Measurements from ENCODE around the gene POLR1D. TPM values are rescaled to one million over a fixed set of nuclear protein-coding genes. Genes with fewer than 3 reads are reported as not detected.

The POLR1D gene
- total and polyA plus RNA-seq, 3 donors from 2014 or later, result 126 to 180 (median 136) TPM

DNA sequence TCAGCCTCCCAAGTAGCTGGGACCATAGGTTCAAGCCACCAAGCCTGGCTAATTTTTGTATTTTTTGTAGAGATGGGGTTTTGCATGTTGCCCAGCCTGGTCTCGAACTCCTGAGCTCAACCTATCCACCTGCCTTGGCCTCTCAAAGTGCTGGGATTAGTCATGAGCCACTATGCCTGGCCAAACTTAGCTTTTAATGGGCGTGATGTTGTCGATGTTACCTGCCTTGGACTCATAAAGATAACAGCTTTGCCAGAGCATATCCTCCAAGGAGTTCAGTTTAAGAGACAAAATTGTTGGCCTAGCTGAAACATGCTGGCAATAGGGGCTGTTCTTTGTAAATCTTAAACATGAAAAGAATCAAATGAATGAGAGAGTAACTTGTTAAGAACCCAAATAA lies 13.1 kb downstream of the POLR1D start:
- Histone ChIP-seq H3K27me3 (no peaks in the 10 kb centered on the region), H3K36me3 (ENCODE audit: low read depth, missing control alignments) (no peaks in the 10 kb centered on the region), H3K4me1 (peaks cover 8% of the 10 kb centered on the region), H3K27ac (no peak overlapping the region), H3K4me3 (no peak overlapping the region), H3K9me3 (no peaks in the 10 kb centered on the region)
- TF ChIP-seq POLR2A (IDR thresholded peaks at IDR 0.05) (no peak), CTCF (IDR thresholded peaks at IDR 0.05) (no peak)
- DNase-seq, result no peak
- 89 to 97% methylated on average over 3 of the region's 3 CpGs for WGBS, 2 donors
- intact Hi-C loops (cut with DNase I; ENCODE audit: low total_unique reads), result no loop called here

DNA sequence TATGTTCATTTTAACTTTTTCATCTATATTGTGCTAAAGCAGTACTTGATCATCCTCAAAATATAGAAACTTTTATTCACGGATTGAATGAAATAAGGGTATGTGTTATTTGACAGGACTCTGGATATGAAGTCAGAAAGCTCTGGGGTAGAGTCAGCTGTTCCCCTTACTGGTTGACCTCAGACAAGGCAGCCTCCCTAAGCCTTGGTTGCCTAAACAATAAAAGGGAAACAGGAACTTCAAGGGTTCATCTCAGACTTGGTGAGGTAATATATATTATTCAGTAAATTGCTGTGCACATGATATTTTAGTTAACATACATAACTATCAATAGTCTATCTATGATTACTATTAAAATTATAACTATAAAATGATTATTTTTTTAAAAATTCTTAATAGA lies 13.6 kb downstream of the POLR1D start:
- H3K9me3 ChIP-seq, result no peaks in the 10 kb centered on the region
- no peaks in the 10 kb centered on the region for H3K27me3 ChIP-seq
- intact Hi-C loops (cut with DNase I; ENCODE audit: low total_unique reads), result no loop called here
- no peak for DNase-seq
- H3K4me1 ChIP-seq, result peaks cover 8% of the 10 kb centered on the region
- no peaks in the 10 kb centered on the region for H3K36me3 ChIP-seq (ENCODE audit: low read depth, missing control alignments)
- 88 to 93% methylated on average over 1 of the region's 1 CpG for WGBS, 2 donors
- no peak overlapping the region for H3K4me3 ChIP-seq
- TF ChIP-seq POLR2A (IDR thresholded peaks at IDR 0.05) (no peak), CTCF (IDR thresholded peaks at IDR 0.05) (no peak)
- H3K27ac ChIP-seq, result no peak overlapping the region

- peaks cover 8% of the 10 kb centered on the region for H3K4me1 ChIP-seq
- H3K4me3 ChIP-seq, result no peak overlapping the region
- no peaks in the 10 kb centered on the region for H3K27me3 ChIP-seq
- intact Hi-C loops (cut with DNase I; ENCODE audit: low total_unique reads), result no loop called here
- TF ChIP-seq POLR2A (IDR thresholded peaks at IDR 0.05), result no peak
- TF ChIP-seq CTCF (IDR thresholded peaks at IDR 0.05), result no peak
- WGBS, 2 donors, result 78% methylated on average over 6 of the region's 6 CpGs
- no peak overlapping the region for H3K27ac ChIP-seq
- DNase-seq, result no peak
- no peaks in the 10 kb centered on the region for H3K36me3 ChIP-seq (ENCODE audit: low read depth, missing control alignments)
- H3K9me3 ChIP-seq, result no peaks in the 10 kb centered on the region
Observed at GRCh38 chr13:27636589-27637288, 15.0 kb downstream of the POLR1D start.

DNA sequence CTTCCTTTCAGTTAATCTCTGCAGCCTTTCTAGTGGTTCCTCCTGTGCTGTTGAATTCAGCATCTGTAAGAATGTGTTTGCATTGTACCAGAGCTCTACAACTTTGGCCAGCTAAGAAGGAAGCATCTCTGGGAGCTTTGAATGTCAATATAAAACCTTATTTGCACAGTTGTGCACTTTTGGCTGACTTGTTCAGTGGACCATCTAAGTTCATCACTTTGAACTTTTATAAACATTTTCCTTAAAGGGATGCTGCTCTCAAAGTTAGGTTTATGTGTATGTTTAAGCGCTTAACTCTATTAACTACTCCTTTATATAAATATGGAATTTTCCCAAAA lies 15.6 kb downstream of the POLR1D start:
- 98 to 100% methylated on average over 1 of the region's 1 CpG for WGBS, 2 donors
- peak overlapping the region in 1 of 2 donors; percentile 80 for H3K27ac ChIP-seq
- no peaks in the 10 kb centered on the region for H3K27me3 ChIP-seq
- no peak for TF ChIP-seq CTCF (IDR thresholded peaks at IDR 0.05)
- no peak for TF ChIP-seq POLR2A (IDR thresholded peaks at IDR 0.05)
- H3K36me3 ChIP-seq (ENCODE audit: low read depth, missing control alignments), result no peaks in the 10 kb centered on the region
- peaks cover 8% of the 10 kb centered on the region for H3K4me1 ChIP-seq
- H3K4me3 ChIP-seq, result no peak overlapping the region
- no peak for DNase-seq
- intact Hi-C loops (cut with DNase I; ENCODE audit: low total_unique reads), result no loop called here
- H3K9me3 ChIP-seq, result no peaks in the 10 kb centered on the region

DNA sequence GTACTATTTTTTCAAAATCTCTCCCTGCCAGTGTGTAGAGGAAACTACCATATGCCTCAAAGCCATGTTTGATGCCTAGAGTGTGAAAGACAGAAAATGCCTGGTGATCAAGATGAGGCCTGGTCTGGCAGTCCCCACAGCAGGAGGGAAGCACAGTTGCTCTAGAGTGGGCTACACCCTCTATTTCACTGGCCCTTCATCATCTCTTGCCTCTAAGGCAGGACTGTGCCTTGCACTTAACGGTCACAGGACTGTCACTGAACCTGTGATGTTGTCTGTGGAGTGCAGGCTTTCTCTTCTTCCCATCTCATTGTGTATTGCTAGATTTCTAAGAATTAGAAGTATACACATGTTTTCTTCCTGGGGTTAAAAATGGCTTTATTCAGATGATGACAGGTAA lies 16.3 kb downstream of the POLR1D start:
- peaks cover 8% of the 10 kb centered on the region for H3K4me1 ChIP-seq
- no peaks in the 10 kb centered on the region for H3K27me3 ChIP-seq
- H3K36me3 ChIP-seq (ENCODE audit: low read depth, missing control alignments), result no peaks in the 10 kb centered on the region
- peak overlapping the region in 1 of 2 donors; percentile 80 for H3K27ac ChIP-seq
- DNase-seq, result no peak
- WGBS, 2 donors, result 77 to 84% methylated on average over 1 of the region's 1 CpG
- H3K9me3 ChIP-seq, result no peaks in the 10 kb centered on the region
- intact Hi-C loops (cut with DNase I; ENCODE audit: low total_unique reads), result no loop called here
- no peak for TF ChIP-seq CTCF (IDR thresholded peaks at IDR 0.05)
- no peak for TF ChIP-seq POLR2A (IDR thresholded peaks at IDR 0.05)
- H3K4me3 ChIP-seq, result no peak overlapping the region
